Fibroblast of pulmonary artery (primary cell): ENCODE data around the gene RRAD.

Experiments
- DNase-seq: peaks from one replicate; pipeline ENCODE4 v3.0.0-alpha.2; 2010; ENCODE audit warnings: low read depth
- H3K4me3 ChIP-seq: replicated peaks from 2 replicates; pipeline ENCODE4 v1.5.1; 2011; ENCODE audit warnings: low read depth, mild to moderate bottlenecking, control low read depth, low read length, moderate library complexity
- CTCF ChIP-seq: IDR thresholded peaks from 2 replicates; pipeline ENCODE4 v1.5.1; 2011; ENCODE audit warnings: mild to moderate bottlenecking, control low read depth, low read length, inconsistent platforms; ENCODE audit errors: missing control alignments

RRAD gene

DNA sequence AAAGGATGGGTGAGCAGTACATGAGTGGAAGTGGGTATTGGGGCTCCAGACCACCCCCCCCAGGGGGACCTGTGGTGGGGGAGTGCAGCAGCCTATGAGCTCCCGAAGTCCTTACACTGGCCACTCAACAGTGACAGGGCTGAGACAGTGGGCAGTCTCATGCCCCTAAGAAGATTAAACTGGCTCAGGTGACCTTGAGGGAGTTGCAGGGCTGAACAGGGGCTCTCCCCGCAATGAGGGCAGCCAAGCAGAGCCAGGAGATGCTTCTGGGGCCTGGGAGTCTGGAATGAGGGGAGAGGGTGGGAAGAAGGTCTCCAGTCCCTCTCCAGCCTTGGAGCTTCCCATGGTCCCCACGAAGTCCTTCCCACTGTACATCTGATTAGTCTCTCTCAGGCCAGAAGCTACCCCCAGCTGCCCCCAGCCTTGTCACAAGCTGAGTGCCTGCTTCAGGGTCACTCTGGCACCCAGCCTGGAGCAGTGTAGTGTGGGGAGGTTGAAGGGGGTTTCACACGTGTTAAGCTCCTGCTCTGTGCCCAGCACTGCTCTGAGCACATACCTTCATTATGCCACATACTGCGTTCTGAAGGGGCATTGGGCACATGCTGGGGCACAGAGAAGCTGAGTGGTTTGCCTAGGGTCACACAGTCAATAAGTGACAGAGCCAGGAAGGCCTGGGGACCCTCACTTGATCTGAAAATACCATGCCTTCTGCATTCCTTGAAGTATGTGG is 5.6 kb downstream of the RRAD start:
- no peak for TF ChIP-seq CTCF
- H3K4me3 ChIP-seq: no peak overlapping the region
- no peak for DNase-seq

- no peak for DNase-seq
- no peak within 1 kb of the TSS for H3K4me3 ChIP-seq
- TF ChIP-seq CTCF: no peak
Observed at GRCh38 chr16:66918803-66919568, 6.3 kb downstream of the RRAD start, which contains the start of gene CDH16. CDH16 (minus strand) TSS chr16:66918885; CDS start chr16:66918065, 820 bp downstream.

- no peak for TF ChIP-seq CTCF
- H3K4me3 ChIP-seq: no peak overlapping the region
- no peak for DNase-seq
Observed at GRCh38 chr16:66918355-66918754, 7.0 kb downstream of the RRAD start.

DNA sequence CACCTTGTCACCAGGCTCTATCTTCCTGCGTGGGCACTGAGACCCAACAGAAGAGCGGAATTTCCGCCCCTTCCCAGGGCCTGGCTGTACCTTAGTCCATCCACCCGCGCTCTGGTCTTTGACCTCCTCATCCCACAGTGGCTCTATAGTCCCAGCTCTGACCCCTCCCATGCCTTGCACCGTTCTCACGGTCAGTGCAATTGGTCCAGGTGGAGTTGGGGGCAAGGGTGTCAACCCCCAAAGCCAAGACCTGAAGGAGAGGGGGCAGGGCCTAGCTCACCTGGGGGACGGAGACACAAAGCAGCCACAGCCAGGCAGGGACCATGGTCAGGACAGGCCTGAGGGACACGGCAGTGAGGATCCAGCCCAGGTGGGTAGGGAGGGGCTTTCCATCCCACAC is 7.6 kb downstream of the RRAD start:
- no peak for DNase-seq
- H3K4me3 ChIP-seq: no peak overlapping the region
- no peak for TF ChIP-seq CTCF

- no peak overlapping the region for H3K4me3 ChIP-seq
- no peak for DNase-seq
- TF ChIP-seq CTCF: no peak
Observed at GRCh38 chr16:66916518-66916917, 8.8 kb downstream of the RRAD start.

DNA sequence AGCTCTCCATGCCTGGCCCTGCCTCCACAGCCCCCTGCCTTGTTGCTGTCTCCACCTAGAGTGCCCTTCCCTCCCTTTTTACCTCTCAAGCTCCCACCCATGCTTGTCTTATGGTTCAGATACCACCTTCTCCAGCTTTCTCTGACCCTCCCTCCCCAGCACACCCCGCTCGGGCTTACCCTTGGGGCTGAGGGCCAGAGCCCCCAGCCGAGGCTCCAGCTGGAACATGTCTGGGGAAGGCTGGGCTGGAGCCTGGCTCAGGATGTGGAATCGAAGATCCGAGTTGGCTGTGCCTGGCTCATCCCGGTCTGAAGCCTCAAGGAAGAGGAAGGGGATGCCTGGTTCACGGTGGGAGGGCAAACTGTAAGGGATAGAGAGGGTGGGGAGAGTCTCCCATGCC is 10.3 kb downstream of the RRAD start:
- no peak for DNase-seq
- TF ChIP-seq CTCF: no peak
- H3K4me3 ChIP-seq: no peak overlapping the region
